ENCODE measurements around the gene MIOS. TPM values are rescaled to one million over a fixed set of nuclear protein-coding genes. Genes with fewer than 3 reads are reported as not detected.

MIOS gene
- total RNA-seq, 1 donor from 2014 or later = 81.3 TPM

GRCh38 chr7:7620236-7620635 is 53.6 kb downstream of the MIOS start:
- H3K36me3 Mint-ChIP-seq (ENCODE audit: low read depth) = no peaks in the 10 kb centered on the region
- no peak overlapping the region for H3K27ac Mint-ChIP-seq
- H3K4me1 Mint-ChIP-seq = peaks cover 1% of the 10 kb centered on the region
- no peak for DNase-seq
- H3K4me3 Mint-ChIP-seq = no peak overlapping the region
- ChIA-PET CTCF (no interaction called here), POLR2A (no interaction called here)
- ATAC-seq (ENCODE audit: low read depth) = no peak
- intact Hi-C loops (cut with micrococcal nuclease) = no loop called here
- no peak for TF ChIP-seq CTCF (IDR thresholded peaks at IDR 0.05)
- H3K27me3 Mint-ChIP-seq = no peaks in the 10 kb centered on the region
- H3K9me3 Mint-ChIP-seq = no peaks in the 10 kb centered on the region

- ChIA-PET POLR2A (no interaction called here), CTCF (no interaction called here)
- H3K27me3 Mint-ChIP-seq = no peaks in the 10 kb centered on the region
- no peaks in the 10 kb centered on the region for H3K36me3 Mint-ChIP-seq (ENCODE audit: low read depth)
- TF ChIP-seq CTCF (IDR thresholded peaks at IDR 0.05) = no peak
- H3K4me3 Mint-ChIP-seq = no peak overlapping the region
- H3K9me3 Mint-ChIP-seq = peaks cover 1% of the 10 kb centered on the region
- no peak for DNase-seq
- no peak for ATAC-seq (ENCODE audit: low read depth)
- no peaks in the 10 kb centered on the region for H3K4me1 Mint-ChIP-seq
- no peak overlapping the region for H3K27ac Mint-ChIP-seq
- intact Hi-C loops (cut with micrococcal nuclease) = no loop called here
Observed at GRCh38 chr7:7620644-7621210, 54.0 kb downstream of the MIOS start.

GRCh38 chr7:7628476-7628875 is 61.8 kb downstream of the MIOS start:
- H3K27me3 Mint-ChIP-seq = no peaks in the 10 kb centered on the region
- ChIA-PET CTCF (no interaction called here), POLR2A (no interaction called here)
- no peak overlapping the region for H3K27ac Mint-ChIP-seq
- intact Hi-C loops (cut with micrococcal nuclease) = no loop called here
- no peaks in the 10 kb centered on the region for H3K4me1 Mint-ChIP-seq
- no peak for TF ChIP-seq CTCF (IDR thresholded peaks at IDR 0.05)
- H3K36me3 Mint-ChIP-seq (ENCODE audit: low read depth) = peaks cover 5% of the 10 kb centered on the region
- DNase-seq = no peak
- no peak overlapping the region for H3K4me3 Mint-ChIP-seq
- ATAC-seq (ENCODE audit: low read depth) = no peak
- peaks cover 16% of the 10 kb centered on the region for H3K9me3 Mint-ChIP-seq

- H3K9me3 Mint-ChIP-seq = peaks cover 14% of the 10 kb centered on the region
- ATAC-seq (ENCODE audit: low read depth) (no peak), DNase-seq (no peak)
- H3K4me1 Mint-ChIP-seq = no peaks in the 10 kb centered on the region
- POLR2A ChIA-PET = interaction anchor here (0.6 kb wide), 1 partner anchor 34 kb away, joined by 3 read pairs; no protein-coding TSS in a partner anchor
- intact Hi-C loops (cut with micrococcal nuclease) = no loop called here
- no peak overlapping the region for H3K4me3 Mint-ChIP-seq
- no peak overlapping the region for H3K27ac Mint-ChIP-seq
- H3K36me3 Mint-ChIP-seq (ENCODE audit: low read depth) = peaks cover 13% of the 10 kb centered on the region
- CTCF ChIA-PET = no interaction called here
- no peak for TF ChIP-seq CTCF (IDR thresholded peaks at IDR 0.05)
- no peaks in the 10 kb centered on the region for H3K27me3 Mint-ChIP-seq
Observed at GRCh38 chr7:7630626-7631329, 64.1 kb downstream of the MIOS start.

DNA sequence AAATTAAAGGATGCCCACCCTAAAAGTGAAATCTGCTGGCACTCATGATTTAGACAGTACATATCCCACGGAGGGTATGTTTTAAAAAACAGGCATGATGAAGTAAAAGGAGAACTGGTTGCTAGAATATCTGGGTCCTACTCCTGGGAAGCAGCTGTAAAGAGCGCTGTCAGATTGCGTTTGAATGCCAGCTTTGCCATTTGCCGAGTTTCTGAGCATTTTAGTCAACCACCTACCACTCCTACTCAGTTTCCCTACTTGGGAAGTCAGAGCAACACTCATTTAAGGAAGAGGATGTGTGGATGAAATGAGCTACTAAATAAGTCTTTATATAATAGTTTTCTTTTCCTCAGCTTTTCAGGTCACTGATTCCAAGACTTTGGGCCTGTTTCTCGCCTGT is 72.7 kb downstream of the MIOS start:
- peaks cover 55% of the 10 kb centered on the region for H3K36me3 Mint-ChIP-seq (ENCODE audit: low read depth)
- no peak for TF ChIP-seq CTCF (IDR thresholded peaks at IDR 0.05)
- no peak for ATAC-seq (ENCODE audit: low read depth)
- H3K27ac Mint-ChIP-seq = peak overlapping the region; percentile 97
- H3K4me1 Mint-ChIP-seq = peaks cover 38% of the 10 kb centered on the region
- ChIA-PET CTCF (interaction anchor here (0.8 to 2.2 kb wide), 2 partner anchors 42 to 551 kb away, joined by 3 to 8 read pairs; no protein-coding TSS in a partner anchor), POLR2A (interaction anchor here (1.0 to 2.6 kb wide), 10 partner anchors 42 to 538 kb away, joined by 3 to 43 read pairs (median 7); partner anchors contain the start of genes C1GALT1 and GLCCI1)
- no peak for DNase-seq
- intact Hi-C loops (cut with micrococcal nuclease) = no loop called here
- no peaks in the 10 kb centered on the region for H3K27me3 Mint-ChIP-seq
- peak overlapping the region; percentile 97 for H3K4me3 Mint-ChIP-seq
- no peaks in the 10 kb centered on the region for H3K9me3 Mint-ChIP-seq
